Sigmoid colon (tissue), 3 donors: Measurements from ENCODE around the gene FANCC.

Experiments used
- CTCF ChIP-seq, 4 experiments: fragments of 450-650 bp in 3 of 4; fragments of 200-600 bp in 1 of 4; IDR thresholded peaks; one replicate each; pipeline ENCODE4 v1.5.1; 2016 to 2019; ENCODE audit warnings: antibody characterized with exemption in 4 of 4, mild to moderate bottlenecking in 3 of 4, moderate library complexity in 2 of 4
- POLR2A ChIP-seq, 2 donors: fragments of 450-650 bp; IDR thresholded peaks; one replicate each; pipeline ENCODE4 v1.6.1; 2016; ENCODE audit warnings: antibody characterized with exemption in 2 of 2, mild to moderate bottlenecking in 2 of 2, moderate library complexity in 2 of 2

GRCh38 chr9:95206143-95206542 lies 111.4 kb downstream of the FANCC start:
- TF ChIP-seq POLR2A (IDR thresholded peaks at IDR 0.05): no peak
- TF ChIP-seq CTCF (IDR thresholded peaks at IDR 0.05): no peak
